ENCODE results near the gene ARID3A. TPM values are rescaled to one million over a fixed set of nuclear protein-coding genes. Genes with fewer than 3 reads are reported as not detected.

ARID3A gene
- total and polyA plus RNA-seq, 2 of the 13 experiments (the other 11 are each of a cell fraction or from before 2014, with no cell fraction given) = 71.3 to 77.9 TPM

GRCh38 chr19:941292-942132 lies 15.7 kb downstream of the ARID3A start (continued):
- TF ChIP-seq, protein P1, sequence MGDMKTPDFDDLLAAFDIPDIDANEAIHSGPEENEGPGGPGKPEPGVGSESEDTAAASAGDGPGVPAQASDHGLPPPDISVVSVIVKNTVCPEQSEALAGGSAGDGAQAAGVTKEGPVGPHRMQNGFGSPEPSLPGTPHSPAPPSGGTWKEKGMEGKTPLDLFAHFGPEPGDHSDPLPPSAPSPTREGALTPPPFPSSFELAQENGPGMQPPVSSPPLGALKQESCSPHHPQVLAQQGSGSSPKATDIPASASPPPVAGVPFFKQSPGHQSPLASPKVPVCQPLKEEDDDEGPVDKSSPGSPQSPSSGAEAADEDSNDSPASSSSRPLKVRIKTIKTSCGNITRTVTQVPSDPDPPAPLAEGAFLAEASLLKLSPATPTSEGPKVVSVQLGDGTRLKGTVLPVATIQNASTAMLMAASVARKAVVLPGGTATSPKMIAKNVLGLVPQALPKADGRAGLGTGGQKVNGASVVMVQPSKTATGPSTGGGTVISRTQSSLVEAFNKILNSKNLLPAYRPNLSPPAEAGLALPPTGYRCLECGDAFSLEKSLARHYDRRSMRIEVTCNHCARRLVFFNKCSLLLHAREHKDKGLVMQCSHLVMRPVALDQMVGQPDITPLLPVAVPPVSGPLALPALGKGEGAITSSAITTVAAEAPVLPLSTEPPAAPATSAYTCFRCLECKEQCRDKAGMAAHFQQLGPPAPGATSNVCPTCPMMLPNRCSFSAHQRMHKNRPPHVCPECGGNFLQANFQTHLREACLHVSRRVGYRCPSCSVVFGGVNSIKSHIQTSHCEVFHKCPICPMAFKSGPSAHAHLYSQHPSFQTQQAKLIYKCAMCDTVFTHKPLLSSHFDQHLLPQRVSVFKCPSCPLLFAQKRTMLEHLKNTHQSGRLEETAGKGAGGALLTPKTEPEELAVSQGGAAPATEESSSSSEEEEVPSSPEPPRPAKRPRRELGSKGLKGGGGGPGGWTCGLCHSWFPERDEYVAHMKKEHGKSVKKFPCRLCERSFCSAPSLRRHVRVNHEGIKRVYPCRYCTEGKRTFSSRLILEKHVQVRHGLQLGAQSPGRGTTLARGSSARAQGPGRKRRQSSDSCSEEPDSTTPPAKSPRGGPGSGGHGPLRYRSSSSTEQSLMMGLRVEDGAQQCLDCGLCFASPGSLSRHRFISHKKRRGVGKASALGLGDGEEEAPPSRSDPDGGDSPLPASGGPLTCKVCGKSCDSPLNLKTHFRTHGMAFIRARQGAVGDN (CRISPR knock-in tag; IDR thresholded peaks at IDR 0.05) = peak; percentile 16; the same call in 1 of the 2 replicates
- TF ChIP-seq, protein P2, sequence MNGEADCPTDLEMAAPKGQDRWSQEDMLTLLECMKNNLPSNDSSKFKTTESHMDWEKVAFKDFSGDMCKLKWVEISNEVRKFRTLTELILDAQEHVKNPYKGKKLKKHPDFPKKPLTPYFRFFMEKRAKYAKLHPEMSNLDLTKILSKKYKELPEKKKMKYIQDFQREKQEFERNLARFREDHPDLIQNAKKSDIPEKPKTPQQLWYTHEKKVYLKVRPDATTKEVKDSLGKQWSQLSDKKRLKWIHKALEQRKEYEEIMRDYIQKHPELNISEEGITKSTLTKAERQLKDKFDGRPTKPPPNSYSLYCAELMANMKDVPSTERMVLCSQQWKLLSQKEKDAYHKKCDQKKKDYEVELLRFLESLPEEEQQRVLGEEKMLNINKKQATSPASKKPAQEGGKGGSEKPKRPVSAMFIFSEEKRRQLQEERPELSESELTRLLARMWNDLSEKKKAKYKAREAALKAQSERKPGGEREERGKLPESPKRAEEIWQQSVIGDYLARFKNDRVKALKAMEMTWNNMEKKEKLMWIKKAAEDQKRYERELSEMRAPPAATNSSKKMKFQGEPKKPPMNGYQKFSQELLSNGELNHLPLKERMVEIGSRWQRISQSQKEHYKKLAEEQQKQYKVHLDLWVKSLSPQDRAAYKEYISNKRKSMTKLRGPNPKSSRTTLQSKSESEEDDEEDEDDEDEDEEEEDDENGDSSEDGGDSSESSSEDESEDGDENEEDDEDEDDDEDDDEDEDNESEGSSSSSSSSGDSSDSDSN (CRISPR knock-in tag; IDR thresholded peaks at IDR 0.05) = no peak
- no peak for TF ChIP-seq TBX3 (IDR thresholded peaks at IDR 0.05; ENCODE audit: borderline replicate concordance)

DNA sequence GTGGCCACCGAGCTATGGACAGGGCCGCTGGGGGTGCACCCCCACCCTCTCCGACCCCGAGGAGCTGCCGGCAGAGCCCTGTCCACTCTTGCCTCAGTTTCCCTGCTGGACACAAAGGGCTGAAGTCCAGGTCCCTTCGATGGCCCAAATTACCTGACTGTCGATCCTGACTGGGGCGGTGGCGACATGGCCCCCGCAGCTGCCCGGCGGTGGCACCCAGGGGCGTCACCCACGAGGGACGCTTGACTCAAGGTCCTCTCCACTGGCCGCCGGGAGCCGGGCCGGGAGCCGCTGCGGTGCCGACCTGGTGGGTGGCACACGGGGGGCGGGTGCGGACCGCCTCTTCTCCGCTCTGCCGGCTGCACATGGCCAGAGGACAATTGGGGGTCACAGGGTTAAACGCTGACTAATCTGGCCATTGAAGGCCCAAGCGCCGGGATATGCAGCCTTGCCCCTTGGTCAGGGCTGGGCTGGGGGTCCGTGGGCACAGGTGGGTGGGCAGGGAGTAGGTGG lies 16.4 kb downstream of the ARID3A start:
- H3K9me3 ChIP-seq (ENCODE audit: low read length) = no peaks in the 10 kb centered on the region
- H3K36me3 ChIP-seq (replicated peaks in 1 of 2; ENCODE audit: control insufficient read depth in 1 of 2, insufficient read depth in 2 of 2, low read length in 2 of 2) = peaks cover 28 to 75% of the 10 kb centered on the region in 2 experiments
- no peak overlapping the region for H3K4me3 ChIP-seq (replicated peaks in 1 of 3; ENCODE audit: insufficient read depth in 1 of 3, low read depth in 2 of 3, low read length in 3 of 3)
- ATAC-seq (no peak), FAIRE-seq (no peak), DNase-seq (ENCODE audit: low spot score) (no peak)
- intact Hi-C loops (cut with micrococcal nuclease; ENCODE audit: unreplicated experiment) (no loop called here), in situ Hi-C loops (cut with HindIII; ENCODE audit: extremely low pct_ligation_motif_present, low pct_unique_long_range_greater_than_20kb) (no loop called here)
- no peak overlapping the region for H3K27ac ChIP-seq (ENCODE audit: extremely low read length, insufficient read depth, low read length)
- no TSS peak for BruUV-seq (replicated peaks)
- H3K4me2 ChIP-seq (ENCODE audit: low read depth, low read length) = no peak overlapping the region
- WGBS (ENCODE audit: low lambda C conversion rate) = 97% methylated on average over 29 of the region's 32 CpGs
- H3K79me2 ChIP-seq (ENCODE audit: insufficient read depth, low read length) = peaks cover 80% of the 10 kb centered on the region
- H4K20me1 ChIP-seq (ENCODE audit: insufficient read depth, low read length) = peaks cover 79% of the 10 kb centered on the region; the same call in 1 of the 2 replicates
- ChIA-PET CTCF (ENCODE audit: low intra/inter-chr PET ratio, low total read pairs) (no interaction called here), POLR2A (interaction anchor here (2.6 kb wide), 1 partner anchor 10 kb away, joined by 18 read pairs; no protein-coding TSS in a partner anchor)
- no peaks in the 10 kb centered on the region; a peak in 1 of 5 replicates for H3K27me3 ChIP-seq (ENCODE audit: control insufficient read depth in 1 of 2, insufficient read depth in 2 of 2, low read length in 2 of 2)
- H3K9ac ChIP-seq (ENCODE audit: insufficient read depth, low read depth, low read length) = no peak overlapping the region
- H3K4me1 ChIP-seq (ENCODE audit: insufficient read depth, low read length) = peaks cover 42% of the 10 kb centered on the region
- no peak overlapping the region for H2AFZ ChIP-seq (ENCODE audit: low read length)
- TF ChIP-seq ZNF558 (CRISPR knock-in tag; IDR thresholded peaks at IDR 0.05; ENCODE audit: borderline replicate concordance) (no peak), KLF9 (CRISPR knock-in tag; IDR thresholded peaks at IDR 0.05; ENCODE audit: low read depth) (no peak), ZNF577 (CRISPR knock-in tag; IDR thresholded peaks at IDR 0.05; ENCODE audit: borderline replicate concordance, low read depth) (no peak), RBFOX2 (IDR thresholded peaks at IDR 0.05; ENCODE audit: low read depth, low read length) (peak; percentile 69; the same call in 1 of the 2 replicates), ZNF333 (CRISPR knock-in tag; IDR thresholded peaks at IDR 0.05; ENCODE audit: borderline replicate concordance) (no peak), DR1 (CRISPR knock-in tag; IDR thresholded peaks at IDR 0.05) (no peak), CHD2 (IDR thresholded peaks at IDR 0.05; ENCODE audit: low read depth, low read length) (no peak), ZNF484 (CRISPR knock-in tag; IDR thresholded peaks at IDR 0.05; ENCODE audit: borderline replicate concordance, low read depth) (no peak), ZNF788 (CRISPR knock-in tag; IDR thresholded peaks at IDR 0.05; ENCODE audit: borderline replicate concordance) (no peak), GFI1 (CRISPR knock-in tag; IDR thresholded peaks at IDR 0.05; ENCODE audit: borderline replicate concordance) (no peak), ZNF17 (CRISPR knock-in tag; IDR thresholded peaks at IDR 0.05) (no peak), HES4 (CRISPR knock-in tag; IDR thresholded peaks at IDR 0.05; ENCODE audit: borderline replicate concordance) (no peak)

Measured in HepG2 (cell line).